ENCODE data around the gene SH3RF2. TPM values are rescaled to one million over a fixed set of nuclear protein-coding genes. Genes with fewer than 3 reads are reported as not detected.

The SH3RF2 gene
- total RNA-seq, 1 donor from 2014 or later = 0.36 TPM

GRCh38 chr5:145984072-145984471, 47.7 kb downstream of the SH3RF2 start:
- Histone ChIP-seq H4K20me1 (ENCODE audit: low read depth) (no peaks in the 10 kb centered on the region), H3K27ac (no peak overlapping the region), H3K27me3 (no peaks in the 10 kb centered on the region), H3K4me2 (no peak overlapping the region), H3K9me3 (ENCODE audit: low read depth) (no peaks in the 10 kb centered on the region), H3K4me3 (no peak overlapping the region), H3K4me1 (no peaks in the 10 kb centered on the region), H3K36me3 (no peaks in the 10 kb centered on the region), H3K9ac (no peak overlapping the region), H3K79me2 (ENCODE audit: low read depth) (no peaks in the 10 kb centered on the region), H2AFZ (replicated peaks) (no peak overlapping the region), H3F3A (ENCODE audit: low read depth) (no peaks in the 10 kb centered on the region)
- Mint-ChIP-seq H3K36me3 (no peaks in the 10 kb centered on the region), H3K27me3 (ENCODE audit: insufficient read depth, low read depth) (no peaks in the 10 kb centered on the region), H3K9me3 (no peaks in the 10 kb centered on the region), H3K4me3 (no peak overlapping the region), H3K27ac (no peak overlapping the region), H3K4me1 (no peaks in the 10 kb centered on the region)
- TF ChIP-seq EZH2 (IDR thresholded peaks at IDR 0.05) (no peak), EZH2phosphoT487 (IDR thresholded peaks at IDR 0.05) (no peak), CTCF (IDR thresholded peaks at IDR 0.05) (no peak)
- no peak for DNase-seq (ENCODE audit: low spot score)

- H3K9me3 Mint-ChIP-seq = peaks cover 6% of the 10 kb centered on the region
- Histone ChIP-seq H3K4me3 (no peak overlapping the region), H3K9me3 (ENCODE audit: low read depth) (no peaks in the 10 kb centered on the region), H3K27ac (no peak overlapping the region), H3K79me2 (ENCODE audit: low read depth) (no peaks in the 10 kb centered on the region), H3F3A (ENCODE audit: low read depth) (no peaks in the 10 kb centered on the region), H3K27me3 (no peaks in the 10 kb centered on the region), H3K9ac (no peak overlapping the region), H2AFZ (replicated peaks) (no peak overlapping the region), H4K20me1 (ENCODE audit: low read depth) (no peaks in the 10 kb centered on the region), H3K4me2 (no peak overlapping the region), H3K4me1 (no peaks in the 10 kb centered on the region), H3K36me3 (no peaks in the 10 kb centered on the region)
- TF ChIP-seq EZH2phosphoT487 (IDR thresholded peaks at IDR 0.05) = no peak
- no peak for TF ChIP-seq EZH2 (IDR thresholded peaks at IDR 0.05)
- no peak for TF ChIP-seq CTCF (IDR thresholded peaks at IDR 0.05)
- H3K27ac Mint-ChIP-seq = no peak overlapping the region
- H3K36me3 Mint-ChIP-seq = peaks cover 2% of the 10 kb centered on the region
- H3K4me1 Mint-ChIP-seq = no peaks in the 10 kb centered on the region
- DNase-seq (ENCODE audit: low spot score) = no peak
- H3K4me3 Mint-ChIP-seq = no peak overlapping the region
- H3K27me3 Mint-ChIP-seq (ENCODE audit: insufficient read depth, low read depth) = no peaks in the 10 kb centered on the region
Observed at GRCh38 chr5:145987856-145988255, 51.5 kb downstream of the SH3RF2 start.

GRCh38 chr5:145988993-145989392, 52.6 kb downstream of the SH3RF2 start:
- Mint-ChIP-seq H3K36me3 (peaks cover 4% of the 10 kb centered on the region), H3K27me3 (ENCODE audit: insufficient read depth, low read depth) (no peaks in the 10 kb centered on the region)

More at GRCh38 chr5:145988993-145989392, 52.6 kb downstream of the SH3RF2 start:
- H3K36me3 ChIP-seq = no peaks in the 10 kb centered on the region
- no peak overlapping the region for H2AFZ ChIP-seq (replicated peaks)
- Mint-ChIP-seq H3K27ac (no peak overlapping the region), H3K9me3 (peaks cover 10% of the 10 kb centered on the region), H3K4me3 (no peak overlapping the region), H3K4me1 (no peaks in the 10 kb centered on the region)
- TF ChIP-seq CTCF (IDR thresholded peaks at IDR 0.05) = no peak
- DNase-seq (ENCODE audit: low spot score) = no peak
- H3K4me2 ChIP-seq = no peak overlapping the region
- no peaks in the 10 kb centered on the region for H3K27me3 ChIP-seq
- no peak overlapping the region for H3K27ac ChIP-seq
- H4K20me1 ChIP-seq (ENCODE audit: low read depth) = no peaks in the 10 kb centered on the region
- H3K4me1 ChIP-seq = no peaks in the 10 kb centered on the region
- H3K9me3 ChIP-seq (ENCODE audit: low read depth) = no peaks in the 10 kb centered on the region
- H3K9ac ChIP-seq = no peak overlapping the region
- no peaks in the 10 kb centered on the region for H3K79me2 ChIP-seq (ENCODE audit: low read depth)
- no peak overlapping the region for H3K4me3 ChIP-seq
- no peaks in the 10 kb centered on the region for H3F3A ChIP-seq (ENCODE audit: low read depth)

Data from neural progenitor cell (in vitro differentiated cells).